Cardiac fibroblast (primary cell): ENCODE results near the gene PCDHA6.
A peak's percentile ranks its signal among the peaks of the same experiment; 100 is the strongest.
"Not testable (repeated sequence)": the region's sequence is repeated elsewhere in the genome, so short reads cannot be mapped to it uniquely, and the experiment has no call there.

Source experiments
- DNase-seq, 2 donors: peaks; one replicate each; pipeline versions ENCODE4 v3.0.0 to v3.0.0-alpha.2; 2010; ENCODE audit warnings: low read depth in 2 of 2
- H3K4me3 ChIP-seq, 2 donors: replicated peaks in 1 of 2; 1 replicate in 1 of 2; 2 replicates in 1 of 2; pipeline ENCODE4 v1.5.1; 2011; ENCODE audit warnings: low read depth in 2 of 2, low read length in 2 of 2, mild to moderate bottlenecking in 2 of 2, moderate library complexity in 1 of 2
- TF ChIP-seq, protein P1 (sequence below): IDR thresholded peaks from one replicate; pipeline ENCODE4 v1.5.1; 2011; ENCODE audit warnings: low read depth, mild to moderate bottlenecking, low read length, inconsistent platforms

PCDHA6 gene

DNA sequence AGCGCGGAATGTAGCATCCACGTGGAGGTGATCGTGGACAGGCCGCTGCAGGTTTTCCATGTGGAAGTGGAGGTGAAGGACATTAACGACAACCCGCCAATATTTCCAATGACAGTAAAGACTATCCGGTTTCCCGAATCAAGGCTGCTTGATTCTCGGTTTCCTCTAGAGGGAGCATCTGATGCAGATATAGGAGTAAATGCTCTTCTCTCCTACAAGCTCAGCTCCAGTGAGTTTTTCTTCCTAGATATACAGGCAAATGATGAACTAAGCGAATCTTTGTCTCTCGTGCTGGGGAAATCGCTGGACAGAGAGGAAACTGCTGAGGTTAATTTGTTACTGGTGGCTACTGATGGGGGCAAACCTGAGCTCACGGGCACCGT is 32.5 kb upstream of the PCDHA6 start:
- DNase-seq, result peak in 1 of 2 donors; percentile 5
- H3K4me3 ChIP-seq, result no peak overlapping the region
- TF ChIP-seq, protein P1, sequence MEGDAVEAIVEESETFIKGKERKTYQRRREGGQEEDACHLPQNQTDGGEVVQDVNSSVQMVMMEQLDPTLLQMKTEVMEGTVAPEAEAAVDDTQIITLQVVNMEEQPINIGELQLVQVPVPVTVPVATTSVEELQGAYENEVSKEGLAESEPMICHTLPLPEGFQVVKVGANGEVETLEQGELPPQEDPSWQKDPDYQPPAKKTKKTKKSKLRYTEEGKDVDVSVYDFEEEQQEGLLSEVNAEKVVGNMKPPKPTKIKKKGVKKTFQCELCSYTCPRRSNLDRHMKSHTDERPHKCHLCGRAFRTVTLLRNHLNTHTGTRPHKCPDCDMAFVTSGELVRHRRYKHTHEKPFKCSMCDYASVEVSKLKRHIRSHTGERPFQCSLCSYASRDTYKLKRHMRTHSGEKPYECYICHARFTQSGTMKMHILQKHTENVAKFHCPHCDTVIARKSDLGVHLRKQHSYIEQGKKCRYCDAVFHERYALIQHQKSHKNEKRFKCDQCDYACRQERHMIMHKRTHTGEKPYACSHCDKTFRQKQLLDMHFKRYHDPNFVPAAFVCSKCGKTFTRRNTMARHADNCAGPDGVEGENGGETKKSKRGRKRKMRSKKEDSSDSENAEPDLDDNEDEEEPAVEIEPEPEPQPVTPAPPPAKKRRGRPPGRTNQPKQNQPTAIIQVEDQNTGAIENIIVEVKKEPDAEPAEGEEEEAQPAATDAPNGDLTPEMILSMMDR, result peak; percentile 12

DNA sequence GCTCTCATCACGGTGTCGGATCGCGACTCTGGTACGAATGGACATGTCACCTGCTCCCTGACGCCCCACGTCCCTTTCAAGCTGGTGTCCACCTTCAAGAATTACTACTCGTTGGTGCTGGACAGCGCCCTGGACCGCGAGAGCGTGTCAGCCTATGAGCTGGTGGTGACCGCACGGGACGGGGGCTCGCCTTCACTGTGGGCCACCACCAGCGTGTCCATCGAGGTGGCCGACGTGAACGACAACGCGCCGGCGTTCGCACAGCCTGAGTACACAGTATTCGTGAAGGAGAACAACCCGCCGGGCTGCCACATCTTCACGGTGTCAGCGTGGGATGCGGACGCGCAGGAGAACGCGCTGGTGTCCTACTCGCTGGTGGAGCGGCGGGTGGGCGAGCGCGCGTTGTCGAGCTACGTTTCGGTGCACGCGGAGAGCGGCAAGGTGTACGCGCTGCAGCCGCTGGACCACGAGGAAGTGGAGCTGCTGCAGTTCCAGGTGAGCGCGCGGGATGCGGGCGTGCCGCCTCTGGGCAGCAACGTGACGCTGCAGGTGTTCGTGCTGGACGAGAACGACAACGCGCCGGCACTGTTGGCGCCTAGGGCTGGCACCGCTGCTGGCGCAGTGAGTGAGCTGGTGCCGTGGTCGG is 31.6 kb upstream of the PCDHA6 start:
- not testable (repeated sequence) for DNase-seq, H3K4me3 ChIP-seq

DNA sequence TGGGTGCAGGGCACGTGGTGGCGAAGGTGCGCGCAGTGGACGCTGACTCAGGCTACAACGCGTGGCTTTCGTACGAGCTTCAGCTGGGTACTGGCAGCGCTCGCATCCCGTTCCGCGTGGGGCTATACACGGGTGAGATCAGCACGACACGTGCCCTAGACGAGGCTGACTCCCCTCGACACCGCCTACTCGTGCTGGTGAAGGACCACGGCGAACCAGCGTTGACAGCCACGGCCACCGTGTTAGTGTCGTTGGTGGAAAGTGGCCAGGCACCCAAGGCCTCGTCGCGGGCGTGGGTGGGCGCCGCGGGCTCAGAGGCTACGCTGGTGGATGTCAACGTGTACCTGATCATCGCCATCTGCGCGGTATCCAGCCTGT is 31.1 kb upstream of the PCDHA6 start:
- no peak overlapping the region for H3K4me3 ChIP-seq
- DNase-seq, result no peak
- TF ChIP-seq, protein P1, result no peak

DNA sequence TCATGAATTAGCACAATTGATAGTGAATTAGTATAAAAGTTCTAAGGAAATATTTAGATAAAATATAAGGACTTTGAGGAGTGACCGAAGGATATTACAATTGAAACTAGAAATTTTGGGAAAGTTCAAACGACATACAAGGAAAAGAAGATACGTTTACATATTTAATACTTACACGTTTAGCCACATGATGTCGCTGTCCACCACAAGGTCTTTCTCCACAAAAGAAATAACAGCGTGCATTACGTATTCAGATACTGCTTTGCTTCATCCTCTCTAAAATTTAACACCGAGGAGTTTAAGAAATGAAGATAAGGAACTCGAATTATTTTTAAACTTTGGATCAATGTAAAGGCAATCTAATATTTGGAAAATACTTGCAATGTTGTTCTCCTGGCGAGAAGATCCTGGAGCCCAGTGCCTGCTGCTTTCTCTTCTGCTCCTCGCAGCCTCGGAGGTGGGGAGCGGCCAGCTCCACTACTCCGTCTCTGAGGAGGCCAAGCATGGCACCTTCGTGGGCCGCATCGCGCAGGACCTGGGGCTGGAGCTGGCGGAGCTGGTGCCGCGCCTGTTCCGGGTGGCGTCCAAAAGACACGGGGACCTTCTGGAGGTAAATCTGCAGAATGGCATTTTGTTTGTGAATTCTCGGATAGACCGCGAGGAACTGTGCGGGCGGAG is 26.8 kb upstream of the PCDHA6 start, which contains the start of gene PCDHA3:
PCDHA3 (plus strand) TSS at position 242 of the 678 bp plus-strand sequence.
- peak; percentile 14 to 39 for DNase-seq
- H3K4me3 ChIP-seq, result no peak within 1 kb of the TSS
- TF ChIP-seq, protein P1, result peak; percentile 13

DNA sequence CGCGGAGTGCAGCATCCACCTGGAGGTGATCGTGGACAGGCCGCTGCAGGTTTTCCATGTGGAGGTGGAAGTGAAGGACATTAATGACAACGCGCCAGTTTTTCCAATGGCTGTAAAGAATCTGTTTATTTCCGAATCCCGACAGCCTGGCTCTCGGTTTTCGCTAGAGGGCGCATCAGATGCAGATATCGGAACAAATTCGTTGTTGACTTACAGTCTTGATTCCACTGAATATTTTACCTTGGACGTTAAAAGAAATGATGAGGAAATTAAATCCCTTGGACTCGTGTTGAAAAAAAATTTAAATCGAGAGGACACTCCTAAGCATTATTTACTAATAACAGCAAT is 26.3 kb upstream of the PCDHA6 start:
- peak in 1 of 2 donors; percentile 9 for DNase-seq
- H3K4me3 ChIP-seq, result no peak overlapping the region
- TF ChIP-seq, protein P1, result no peak

DNA sequence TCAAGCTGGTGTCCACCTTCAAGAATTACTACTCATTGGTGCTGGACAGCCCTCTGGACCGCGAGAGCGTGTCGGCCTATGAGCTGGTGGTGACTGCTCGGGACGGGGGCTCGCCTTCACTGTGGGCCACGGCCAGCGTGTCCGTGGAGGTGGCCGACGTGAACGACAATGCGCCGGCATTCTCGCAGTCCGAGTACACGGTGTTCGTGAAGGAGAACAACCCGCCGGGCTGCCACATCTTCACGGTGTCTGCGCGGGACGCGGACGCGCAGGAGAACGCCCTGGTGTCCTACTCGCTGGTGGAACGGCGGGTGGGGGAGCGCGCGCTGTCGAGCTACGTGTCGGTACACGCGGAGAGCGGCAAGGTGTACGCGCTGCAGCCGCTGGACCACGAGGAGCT is 25.4 kb upstream of the PCDHA6 start:
- not testable (repeated sequence) for H3K4me3 ChIP-seq, DNase-seq

DNA sequence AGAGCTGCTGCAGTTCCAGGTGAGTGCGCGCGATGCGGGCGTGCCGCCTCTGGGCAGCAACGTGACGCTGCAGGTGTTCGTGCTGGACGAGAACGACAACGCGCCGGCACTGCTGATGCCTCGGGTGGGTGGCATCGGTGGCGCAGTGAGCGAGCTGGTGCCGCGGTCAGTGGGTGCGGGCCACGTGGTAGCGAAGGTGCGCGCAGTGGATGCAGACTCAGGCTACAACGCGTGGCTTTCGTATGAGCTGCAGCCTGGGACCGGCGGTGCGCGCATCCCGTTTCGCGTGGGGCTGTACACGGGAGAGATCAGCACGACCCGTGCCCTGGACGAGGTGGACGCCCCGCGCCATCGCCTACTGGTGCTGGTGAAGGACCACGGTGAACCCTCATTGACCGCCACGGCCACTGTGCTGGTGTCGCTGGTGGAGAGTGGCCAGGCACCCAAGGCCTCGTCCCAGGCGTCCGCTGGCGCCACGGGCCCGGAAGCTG is 24.9 kb upstream of the PCDHA6 start:
- TF ChIP-seq, protein P1, result no peak
- no peak for DNase-seq

More for the DNA sequence above, 24.9 kb upstream of the PCDHA6 start:
- H3K4me3 ChIP-seq, result no peak overlapping the region
